Upper lobe of left lung (tissue), 4 donors: ENCODE data around the gene CSH1.
"Not testable (repeated sequence)": the region's sequence is repeated elsewhere in the genome, so short reads cannot be mapped to it uniquely, and the experiment has no call there.

Experiments used
- EP300 ChIP-seq, 4 donors: sonication (generic); formaldehyde crosslinking; IDR thresholded peaks; one replicate each; pipeline ENCODE4 v1.5.1; 2017; ENCODE audit warnings: antibody characterized with exemption in 4 of 4, control low read depth in 2 of 4
- POLR2A ChIP-seq, 4 donors: fragments of 450-650 bp; IDR thresholded peaks; one replicate each; pipeline ENCODE4 v1.5.1; 2016 to 2017; ENCODE audit warnings: antibody characterized with exemption in 4 of 4, mild to moderate bottlenecking in 2 of 4
- TF ChIP-seq, protein P1 (sequence below), 6 experiments: fragments of 450-650 bp in 4 of 6; fragments of 200-600 bp in 2 of 6; sonication (generic) in 2 of 6; IDR thresholded peaks; one replicate each; pipeline ENCODE4 v1.5.1; 2016 to 2019; ENCODE audit warnings: antibody characterized with exemption in 6 of 6

DNA sequence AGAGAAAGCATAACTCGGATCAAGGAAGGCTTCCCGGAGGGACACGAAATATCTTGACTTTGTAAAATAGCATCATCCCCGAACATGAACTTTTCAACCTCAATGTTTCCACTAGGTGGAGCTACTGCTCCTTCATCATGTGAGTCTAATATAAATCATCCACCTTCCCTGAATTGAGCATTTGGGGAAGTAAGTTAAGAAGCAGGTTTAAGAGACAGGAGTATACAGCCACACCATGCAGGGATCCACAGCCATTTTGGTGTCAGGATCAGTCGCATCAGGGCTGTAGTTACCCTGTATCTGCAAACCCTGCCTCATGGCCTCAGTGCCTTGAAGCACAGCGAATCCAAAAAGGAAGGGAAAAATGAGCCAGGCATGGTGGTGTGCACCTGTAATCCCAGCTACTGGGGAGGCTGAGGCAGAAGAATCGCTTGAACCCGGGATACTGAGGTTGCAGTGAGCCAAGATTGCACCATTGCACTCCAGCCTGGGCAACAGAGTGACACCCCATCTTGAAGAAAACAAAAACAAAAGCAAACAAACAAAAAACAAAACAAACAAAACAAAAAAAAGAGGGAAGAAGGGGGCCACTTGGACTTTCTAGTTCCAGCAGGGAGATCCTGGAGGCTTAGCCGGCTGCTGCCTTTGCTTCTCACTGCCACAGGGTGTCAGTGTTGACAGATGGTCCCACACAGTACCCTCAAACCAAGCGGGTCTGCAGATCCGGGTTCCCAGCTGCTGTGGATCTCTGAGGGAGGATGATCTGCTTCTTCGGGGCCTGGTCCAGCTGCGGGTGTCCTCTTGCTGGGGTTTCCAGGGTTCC lies 7.1 kb downstream of the CSH1 start:
- TF ChIP-seq, protein P1, sequence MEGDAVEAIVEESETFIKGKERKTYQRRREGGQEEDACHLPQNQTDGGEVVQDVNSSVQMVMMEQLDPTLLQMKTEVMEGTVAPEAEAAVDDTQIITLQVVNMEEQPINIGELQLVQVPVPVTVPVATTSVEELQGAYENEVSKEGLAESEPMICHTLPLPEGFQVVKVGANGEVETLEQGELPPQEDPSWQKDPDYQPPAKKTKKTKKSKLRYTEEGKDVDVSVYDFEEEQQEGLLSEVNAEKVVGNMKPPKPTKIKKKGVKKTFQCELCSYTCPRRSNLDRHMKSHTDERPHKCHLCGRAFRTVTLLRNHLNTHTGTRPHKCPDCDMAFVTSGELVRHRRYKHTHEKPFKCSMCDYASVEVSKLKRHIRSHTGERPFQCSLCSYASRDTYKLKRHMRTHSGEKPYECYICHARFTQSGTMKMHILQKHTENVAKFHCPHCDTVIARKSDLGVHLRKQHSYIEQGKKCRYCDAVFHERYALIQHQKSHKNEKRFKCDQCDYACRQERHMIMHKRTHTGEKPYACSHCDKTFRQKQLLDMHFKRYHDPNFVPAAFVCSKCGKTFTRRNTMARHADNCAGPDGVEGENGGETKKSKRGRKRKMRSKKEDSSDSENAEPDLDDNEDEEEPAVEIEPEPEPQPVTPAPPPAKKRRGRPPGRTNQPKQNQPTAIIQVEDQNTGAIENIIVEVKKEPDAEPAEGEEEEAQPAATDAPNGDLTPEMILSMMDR (IDR thresholded peaks at IDR 0.05): peak in 4 of 6 experiments; percentile 16 to 40 (median 37)
- not testable (repeated sequence) for TF ChIP-seq EP300, POLR2A (IDR thresholded peaks at IDR 0.05)
